ENCODE measurements around the gene SPATA13. TPM values are rescaled to one million over a fixed set of nuclear protein-coding genes. Genes with fewer than 3 reads are reported as not detected.
A peak's percentile ranks its signal among the peaks of the same experiment; 100 is the strongest.

SPATA13 gene
- total and polyA plus RNA-seq, 10 of the 15 experiments (the other 5 are each of a cell fraction or from before 2014, with no cell fraction given): 2.4 to 11.1 (median 10.2) TPM

- no peak for TF ChIP-seq SUPT20H (IDR thresholded peaks at IDR 0.05; ENCODE audit: borderline replicate concordance, control insufficient read depth, low read depth, low read length)
Measured at GRCh38 chr13:24222756-24223155, 62.2 kb downstream of the SPATA13 start (continued).

- intact Hi-C loops (cut with micrococcal nuclease; ENCODE audit: unreplicated experiment) (loop anchor here (10.0 kb wide), 1 partner anchor 759 kb away; no protein-coding TSS in a partner anchor), in situ Hi-C loops (cut with MboI) (loop anchor here (5.0 kb wide), 1 partner anchor 201 kb away; no protein-coding TSS in a partner anchor)
- 61% methylated on average over 42 of the region's 42 CpGs for WGBS (ENCODE audit: insufficient coverage, insufficient replicate concordance, low lambda C conversion rate, missing lambda C conversion rate)
- no peaks in the 10 kb centered on the region for H3K27me3 ChIP-seq (replicated peaks in 1 of 2; ENCODE audit: control insufficient read depth in 2 of 2, insufficient read depth in 2 of 2, low read length in 1 of 2)
- H3K4me2 ChIP-seq (ENCODE audit: control insufficient read depth, insufficient read depth): peak overlapping the region; percentile 91
- ATAC-seq (peak; percentile 54), FAIRE-seq (no peak), DNase-seq (ENCODE audit: low read depth, low spot score) (no peak)
- ChIA-PET SMC1A (ENCODE audit: uncharacterized antibody, unreplicated experiment) (interaction anchor here (1.0 to 2.2 kb wide), 2 partner anchors 8 to 204 kb away, joined by 3 to 7 read pairs; no protein-coding TSS in a partner anchor), RAD21 (ENCODE audit: unreplicated experiment) (interaction anchor here (1.4 kb wide), 1 partner anchor 201 kb away, joined by 3 read pairs; no protein-coding TSS in a partner anchor), POLR2A (no interaction called here), CTCF (interaction anchor here (0.6 to 15.2 kb wide), 4 partner anchors 9 to 762 kb away, joined by 3 to 155 read pairs (median 7); no protein-coding TSS in a partner anchor)
- peak overlapping the region; percentile 81 for H2AFZ ChIP-seq (ENCODE audit: control insufficient read depth, low read depth, low read length)
- no peaks in the 10 kb centered on the region for H3K9me3 ChIP-seq (replicated peaks; ENCODE audit: control insufficient read depth, insufficient read depth, low read length)
- peak overlapping the region; percentile 57; the same call in 1 of the 2 replicates for H3K4me3 ChIP-seq
- BruUV-seq (replicated peaks): no TSS peak
- H3K27ac ChIP-seq (ENCODE audit: control insufficient read depth, insufficient read depth): no peak overlapping the region; the same call in 1 of the 2 replicates
- no peaks in the 10 kb centered on the region for H3K36me3 ChIP-seq (ENCODE audit: control insufficient read depth in 2 of 2, insufficient read depth in 2 of 2, low read length in 1 of 2)
- no peak overlapping the region; the same call in 1 of the 2 replicates for H3K9ac ChIP-seq (ENCODE audit: control insufficient read depth, insufficient read depth, low read length)
- H3K79me2 ChIP-seq (ENCODE audit: control insufficient read depth, insufficient read depth, low read length): no peaks in the 10 kb centered on the region
- peaks cover 20% of the 10 kb centered on the region for H3K4me1 ChIP-seq (ENCODE audit: control insufficient read depth, insufficient read depth, low read length)
- no peaks in the 10 kb centered on the region for H4K20me1 ChIP-seq (ENCODE audit: control insufficient read depth, insufficient read depth)
- peak; percentile 38; the same call in 1 of the 2 replicates for TF ChIP-seq PAX5 (IDR thresholded peaks at IDR 0.05; ENCODE audit: borderline replicate concordance, low read depth, low read length)
- no peak for TF ChIP-seq HDGF (IDR thresholded peaks at IDR 0.05)
- TF ChIP-seq TARDBP (IDR thresholded peaks at IDR 0.05; ENCODE audit: borderline replicate concordance): no peak
- peak; percentile 13 for TF ChIP-seq SP1 (IDR thresholded peaks at IDR 0.05; ENCODE audit: low read depth, low read length)
- peak in 1 of 2 experiments; percentile 36; a peak in 1 of 4 replicates for TF ChIP-seq ETV6 (conservative IDR thresholded peaks at IDR 0.05 in 1 of 2, IDR thresholded peaks at IDR 0.05 in 1 of 2; ENCODE audit: borderline replicate concordance in 1 of 2, low read depth in 1 of 2)
- TF ChIP-seq ATF3 (IDR thresholded peaks at IDR 0.05; ENCODE audit: borderline replicate concordance, extremely low read depth, low read depth, low read length): no peak
- 0 out of 2 replicates have a peak, but pooled peaks have one; percentile 24 for TF ChIP-seq IKZF1 (conservative IDR thresholded peaks at IDR 0.05)
- TF ChIP-seq CREM (IDR thresholded peaks at IDR 0.05; ENCODE audit: low read depth): 0 out of 2 replicates have a peak, but pooled peaks have one; percentile 26
- TF ChIP-seq DPF2 (IDR thresholded peaks at IDR 0.05): no peak
- TF ChIP-seq BHLHE40 (IDR thresholded peaks at IDR 0.05; ENCODE audit: borderline replicate concordance in 1 of 2, low read depth in 2 of 2, low read length in 1 of 2): 0 out of 4 replicates have a peak, but pooled peaks of 1 of the 2 experiments have one; percentile 11
- no peak for TF ChIP-seq KDM1A (IDR thresholded peaks at IDR 0.05; ENCODE audit: borderline replicate concordance)
- TF ChIP-seq, protein P1, sequence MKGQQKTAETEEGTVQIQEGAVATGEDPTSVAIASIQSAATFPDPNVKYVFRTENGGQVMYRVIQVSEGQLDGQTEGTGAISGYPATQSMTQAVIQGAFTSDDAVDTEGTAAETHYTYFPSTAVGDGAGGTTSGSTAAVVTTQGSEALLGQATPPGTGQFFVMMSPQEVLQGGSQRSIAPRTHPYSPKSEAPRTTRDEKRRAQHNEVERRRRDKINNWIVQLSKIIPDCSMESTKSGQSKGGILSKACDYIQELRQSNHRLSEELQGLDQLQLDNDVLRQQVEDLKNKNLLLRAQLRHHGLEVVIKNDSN (IDR thresholded peaks at IDR 0.05; ENCODE audit: borderline replicate concordance, extremely low read length, insufficient read depth, low read depth, low read length): no peak
- TF ChIP-seq, protein P2, sequence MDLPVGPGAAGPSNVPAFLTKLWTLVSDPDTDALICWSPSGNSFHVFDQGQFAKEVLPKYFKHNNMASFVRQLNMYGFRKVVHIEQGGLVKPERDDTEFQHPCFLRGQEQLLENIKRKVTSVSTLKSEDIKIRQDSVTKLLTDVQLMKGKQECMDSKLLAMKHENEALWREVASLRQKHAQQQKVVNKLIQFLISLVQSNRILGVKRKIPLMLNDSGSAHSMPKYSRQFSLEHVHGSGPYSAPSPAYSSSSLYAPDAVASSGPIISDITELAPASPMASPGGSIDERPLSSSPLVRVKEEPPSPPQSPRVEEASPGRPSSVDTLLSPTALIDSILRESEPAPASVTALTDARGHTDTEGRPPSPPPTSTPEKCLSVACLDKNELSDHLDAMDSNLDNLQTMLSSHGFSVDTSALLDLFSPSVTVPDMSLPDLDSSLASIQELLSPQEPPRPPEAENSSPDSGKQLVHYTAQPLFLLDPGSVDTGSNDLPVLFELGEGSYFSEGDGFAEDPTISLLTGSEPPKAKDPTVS (IDR thresholded peaks at IDR 0.05; ENCODE audit: low read depth, low read length): no peak
- TF ChIP-seq SREBF1 (IDR thresholded peaks at IDR 0.05; ENCODE audit: low read length): no peak
- TF ChIP-seq EED (IDR thresholded peaks at IDR 0.05; ENCODE audit: low read depth): peak; percentile 79
- TF ChIP-seq RUNX3 (IDR thresholded peaks at IDR 0.05; ENCODE audit: low read length): peak; percentile 40
- TF ChIP-seq ATF7 (IDR thresholded peaks at IDR 0.05; ENCODE audit: low read depth): no peak
- TF ChIP-seq EGR1 (IDR thresholded peaks at IDR 0.05; ENCODE audit: borderline replicate concordance in 1 of 2, low read depth in 2 of 2, low read length in 2 of 2): no peak
Measured at GRCh38 chr13:24223341-24224231, 63.1 kb downstream of the SPATA13 start.

All from GM12878 (cell line).